ENCODE results near the gene GSE1.

The GSE1 gene

GRCh38 chr16:85573696-85574641, 39.2 kb upstream of the GSE1 start:
- no peak for DNase-seq (ENCODE audit: low read depth in 2 of 2)

GRCh38 chr16:85574672-85575475, 38.2 kb upstream of the GSE1 start:
- DNase-seq (ENCODE audit: low read depth in 2 of 2) = no peak

GRCh38 chr16:85575920-85576319, 37.2 kb upstream of the GSE1 start:
- no peak for DNase-seq (ENCODE audit: low read depth in 2 of 2)

GRCh38 chr16:85576944-85577343, 36.2 kb upstream of the GSE1 start:
- DNase-seq (ENCODE audit: low read depth in 2 of 2) = no peak

- DNase-seq (ENCODE audit: low read depth in 2 of 2) = no peak
Observed at GRCh38 chr16:85577899-85578598, 35.1 kb upstream of the GSE1 start.

GRCh38 chr16:85578599-85578948, 34.5 kb upstream of the GSE1 start:
- no peak for DNase-seq (ENCODE audit: low read depth in 2 of 2)

- DNase-seq (ENCODE audit: low read depth in 2 of 2) = no peak
Observed at GRCh38 chr16:85579191-85579590, 33.9 kb upstream of the GSE1 start.

- DNase-seq (ENCODE audit: low read depth in 2 of 2) = no peak
Observed at GRCh38 chr16:85579923-85580580, 33.1 kb upstream of the GSE1 start.

- no peak for DNase-seq (ENCODE audit: low read depth in 2 of 2)
Observed at GRCh38 chr16:85580684-85581083, 32.4 kb upstream of the GSE1 start.

- no peak for DNase-seq (ENCODE audit: low read depth in 2 of 2)
Observed at GRCh38 chr16:85582229-85582991, 30.7 kb upstream of the GSE1 start.

GRCh38 chr16:85583491-85584181, 29.5 kb upstream of the GSE1 start:
- DNase-seq (ENCODE audit: low read depth in 2 of 2) = no peak

- DNase-seq (ENCODE audit: low read depth in 2 of 2) = no peak
Observed at GRCh38 chr16:85584267-85584666, 28.9 kb upstream of the GSE1 start.

GRCh38 chr16:85584819-85585282, 28.3 kb upstream of the GSE1 start:
- DNase-seq (ENCODE audit: low read depth in 2 of 2) = no peak

GRCh38 chr16:85585711-85586110, 27.4 kb upstream of the GSE1 start:
- no peak for DNase-seq (ENCODE audit: low read depth in 2 of 2)

- no peak for DNase-seq (ENCODE audit: low read depth in 2 of 2)
Observed at GRCh38 chr16:85586380-85587104, 26.6 kb upstream of the GSE1 start.

- DNase-seq (ENCODE audit: low read depth in 2 of 2) = no peak
Observed at GRCh38 chr16:85587762-85588556, 25.2 kb upstream of the GSE1 start.

GRCh38 chr16:85588562-85589503, 24.3 kb upstream of the GSE1 start:
- DNase-seq (ENCODE audit: low read depth in 2 of 2) = no peak
